GM04504 (cell line): Measurements from ENCODE around the gene BIN2.
A peak's percentile ranks its signal among the peaks of the same experiment; 100 is the strongest.
"Not testable (repeated sequence)": the region's sequence is repeated elsewhere in the genome, so short reads cannot be mapped to it uniquely, and the experiment has no call there.

ENCODE experiments used
- DNase-seq: peaks from one replicate; pipeline ENCODE4 v3.0.0-alpha.2; 2012; ENCODE audit warnings: low read depth

The BIN2 gene

DNA sequence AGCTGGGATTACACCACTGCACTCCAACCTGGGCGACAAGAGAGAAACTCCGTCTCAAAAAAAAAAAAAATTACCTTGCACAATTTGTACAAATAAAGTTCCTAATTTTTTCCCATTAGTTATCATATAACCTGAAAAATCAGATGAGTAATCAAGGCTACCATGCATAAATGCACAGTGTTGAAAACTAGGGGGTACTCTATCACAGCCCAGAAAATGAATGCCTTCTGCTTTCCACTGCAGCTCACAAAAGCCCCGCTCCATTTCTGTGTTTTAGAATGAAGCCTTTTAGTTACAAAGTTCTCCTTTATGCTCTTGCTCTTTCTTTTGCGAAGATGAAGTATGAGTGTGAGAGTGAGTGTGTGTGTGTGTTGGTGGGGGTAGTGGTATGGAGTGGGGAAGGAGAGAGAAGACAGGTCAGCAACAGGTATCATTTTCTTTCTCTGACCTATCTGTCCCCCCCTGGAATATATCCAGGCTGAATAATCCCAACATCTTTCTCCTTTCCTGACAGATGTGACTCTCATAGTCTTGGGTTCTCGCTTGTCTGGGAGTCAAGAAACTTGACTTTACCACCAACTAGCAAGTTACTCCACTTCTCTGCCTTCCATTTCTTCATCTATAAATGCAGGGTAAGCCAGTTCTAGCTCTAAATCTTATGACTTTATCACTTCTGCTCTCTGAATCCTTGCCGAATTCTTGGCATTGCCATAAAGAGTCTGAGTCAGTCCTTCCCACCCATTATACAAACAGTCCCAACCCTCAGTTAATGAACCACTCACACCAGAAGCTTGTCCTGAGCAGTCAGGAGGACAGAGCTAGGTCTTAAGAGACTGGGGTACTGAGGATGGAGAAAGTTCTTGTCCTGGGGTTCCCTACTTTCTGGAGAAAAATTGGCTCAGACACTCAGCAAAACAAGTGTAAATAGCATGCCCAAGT is 16.1 kb downstream of the BIN2 start:
- DNase-seq = peak; percentile 69

DNA sequence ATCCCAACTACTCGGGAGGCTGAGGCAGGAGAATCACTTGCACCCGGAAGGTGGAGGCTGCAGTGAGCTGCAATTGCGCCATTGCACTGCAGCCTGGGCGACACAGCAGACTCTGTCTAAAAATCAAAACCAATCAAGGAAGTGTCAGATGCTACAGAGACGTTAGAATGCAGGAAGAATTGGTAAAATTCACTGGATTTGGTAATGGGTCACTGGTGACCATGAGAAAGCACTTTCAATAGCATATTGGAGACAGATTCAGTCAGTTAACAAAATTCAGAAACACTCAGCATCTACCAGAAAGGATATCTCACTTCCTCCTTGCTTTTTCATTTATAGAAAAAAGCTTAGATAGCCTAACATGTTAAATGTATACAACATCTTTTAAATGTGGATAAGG is 17.5 kb downstream of the BIN2 start:
- DNase-seq = no peak

DNA sequence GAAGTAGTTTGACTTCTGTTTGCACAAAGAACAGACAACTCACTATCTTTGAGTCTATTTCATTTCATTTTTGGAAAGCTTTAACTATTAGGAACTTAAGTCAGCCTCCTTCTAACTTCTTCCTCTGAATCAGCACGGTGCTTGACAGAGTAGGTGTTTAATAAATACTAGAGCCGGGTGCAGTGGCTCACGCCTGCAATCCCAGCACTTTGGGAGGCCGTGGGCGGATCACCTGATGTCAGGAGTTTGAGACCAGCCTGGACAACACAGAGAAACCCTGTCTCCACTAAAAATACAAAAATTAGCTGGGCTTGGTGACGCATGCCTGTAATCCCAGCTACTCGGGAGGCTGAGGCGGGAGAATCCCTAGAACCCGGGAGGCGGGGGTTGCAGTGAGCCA is 23.2 kb downstream of the BIN2 start:
- not testable (repeated sequence) for DNase-seq

DNA sequence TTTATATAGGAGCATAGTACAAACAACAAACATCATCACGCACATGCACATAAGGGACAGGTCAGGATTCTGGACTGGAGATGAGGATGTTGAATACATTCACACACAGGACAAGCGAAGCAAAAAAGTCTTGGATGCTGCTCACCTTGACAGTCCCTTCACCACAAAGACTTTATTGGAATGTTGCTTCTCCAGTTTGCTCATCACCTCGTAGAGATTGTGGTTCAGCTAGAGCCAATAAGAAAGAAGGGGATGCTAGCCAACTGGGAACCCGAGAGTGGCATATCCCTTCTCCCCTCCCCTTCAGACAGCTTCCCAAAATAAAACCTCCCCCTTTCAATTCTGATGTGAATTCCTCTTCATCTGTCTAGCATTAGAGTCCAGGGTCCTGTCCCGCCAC is 28.3 kb downstream of the BIN2 start:
- DNase-seq = no peak

DNA sequence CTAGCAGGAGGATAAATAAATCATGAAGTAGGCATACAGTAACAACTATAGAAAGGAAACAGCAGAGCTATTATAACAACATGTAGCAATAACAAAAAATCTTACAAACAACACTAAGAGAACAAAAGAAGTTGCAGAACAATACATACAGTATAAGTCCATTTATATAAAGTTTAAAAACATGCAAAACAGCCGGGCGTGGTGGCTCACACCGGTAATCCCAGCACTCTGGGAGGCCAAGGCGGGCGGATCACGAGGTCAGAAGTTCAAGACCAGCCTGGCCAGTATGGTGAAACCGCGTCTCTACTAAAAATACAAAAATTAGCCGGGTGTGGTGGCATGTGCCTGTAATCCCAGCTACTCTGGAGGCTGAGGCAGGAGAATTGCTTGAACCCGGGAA is 29.9 kb downstream of the BIN2 start:
- DNase-seq = not testable (repeated sequence)

DNA sequence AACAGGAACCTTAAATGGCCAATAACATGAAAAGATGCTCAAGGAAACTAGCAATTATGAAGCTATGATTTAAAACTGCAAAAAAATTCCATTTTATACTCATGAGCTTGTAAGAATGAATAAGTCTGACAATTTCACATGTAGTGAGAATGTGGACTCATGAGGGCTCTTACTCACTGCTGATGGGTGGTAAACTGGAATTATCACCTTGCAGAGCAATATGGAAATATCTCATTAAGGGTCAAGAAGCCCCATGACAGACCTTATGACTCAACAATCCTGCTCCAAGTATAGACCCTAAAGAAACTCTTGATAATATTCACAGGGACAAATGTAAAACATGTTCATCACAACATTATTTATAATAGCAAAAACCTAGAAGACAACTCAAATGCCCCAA is 30.3 kb downstream of the BIN2 start:
- DNase-seq = no peak

DNA sequence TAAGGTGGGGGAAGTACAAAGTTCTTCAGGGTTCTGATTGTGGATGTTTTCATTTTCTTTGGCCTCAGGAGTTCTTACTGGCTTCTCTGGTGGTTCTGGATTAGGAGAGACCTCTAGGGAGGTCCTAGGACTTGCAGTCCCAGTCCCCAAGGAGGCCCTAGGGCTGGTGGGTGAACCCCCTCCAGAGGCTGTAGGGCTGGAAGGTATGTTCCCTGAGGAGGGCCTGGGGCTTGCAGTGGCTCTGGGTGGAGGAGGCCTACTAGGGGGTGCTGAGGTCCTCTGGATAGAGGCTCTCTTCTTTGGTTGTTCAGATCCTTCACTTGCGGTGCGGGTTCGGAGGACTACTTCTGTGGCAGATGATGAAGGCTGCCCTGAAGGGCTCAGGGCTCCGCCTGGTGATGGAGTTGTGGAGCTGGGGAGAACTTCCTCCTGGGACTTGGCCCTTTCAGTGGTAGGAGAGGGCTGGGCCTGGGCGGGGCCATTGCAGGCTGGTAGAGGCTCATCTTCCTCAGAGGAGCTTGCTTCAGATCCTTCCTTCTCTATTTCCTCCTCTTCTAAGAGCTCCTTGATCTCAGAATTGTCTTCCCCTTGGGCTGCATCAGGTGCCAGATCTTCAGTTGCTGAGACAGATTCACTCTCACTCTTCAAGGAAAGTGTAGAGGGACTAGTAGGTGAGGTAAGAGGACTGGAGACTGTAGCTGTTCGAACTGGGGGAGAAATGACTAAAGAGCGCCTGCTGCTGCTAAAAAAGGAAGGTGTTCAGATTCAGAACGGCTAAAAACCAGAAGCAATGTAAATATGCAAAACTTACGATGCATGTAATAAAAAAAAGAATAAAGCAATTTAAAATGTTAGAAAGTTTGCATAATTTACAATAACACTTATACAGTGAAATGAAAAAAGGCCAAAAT is 32.1 kb downstream of the BIN2 start:
- DNase-seq = not testable (repeated sequence)

DNA sequence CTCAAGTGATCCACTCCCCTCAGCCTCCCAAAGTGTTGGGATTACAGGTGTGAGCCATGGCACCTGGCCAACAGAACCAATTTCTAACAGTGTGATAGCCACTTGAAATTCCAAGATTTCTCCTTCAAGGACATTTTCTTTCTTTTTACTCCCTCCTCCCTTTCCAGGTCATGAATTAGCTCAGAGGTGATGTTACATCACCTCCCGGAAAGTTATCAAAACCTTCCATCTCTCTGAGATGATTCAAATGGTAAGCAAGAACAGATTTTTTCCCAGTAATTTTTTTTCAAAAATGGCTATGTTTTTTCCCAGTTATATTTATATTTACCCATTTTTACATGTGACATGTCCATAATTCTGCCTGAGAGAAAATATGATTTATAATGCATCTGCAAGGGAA is 38.1 kb downstream of the BIN2 start:
- no peak for DNase-seq

DNA sequence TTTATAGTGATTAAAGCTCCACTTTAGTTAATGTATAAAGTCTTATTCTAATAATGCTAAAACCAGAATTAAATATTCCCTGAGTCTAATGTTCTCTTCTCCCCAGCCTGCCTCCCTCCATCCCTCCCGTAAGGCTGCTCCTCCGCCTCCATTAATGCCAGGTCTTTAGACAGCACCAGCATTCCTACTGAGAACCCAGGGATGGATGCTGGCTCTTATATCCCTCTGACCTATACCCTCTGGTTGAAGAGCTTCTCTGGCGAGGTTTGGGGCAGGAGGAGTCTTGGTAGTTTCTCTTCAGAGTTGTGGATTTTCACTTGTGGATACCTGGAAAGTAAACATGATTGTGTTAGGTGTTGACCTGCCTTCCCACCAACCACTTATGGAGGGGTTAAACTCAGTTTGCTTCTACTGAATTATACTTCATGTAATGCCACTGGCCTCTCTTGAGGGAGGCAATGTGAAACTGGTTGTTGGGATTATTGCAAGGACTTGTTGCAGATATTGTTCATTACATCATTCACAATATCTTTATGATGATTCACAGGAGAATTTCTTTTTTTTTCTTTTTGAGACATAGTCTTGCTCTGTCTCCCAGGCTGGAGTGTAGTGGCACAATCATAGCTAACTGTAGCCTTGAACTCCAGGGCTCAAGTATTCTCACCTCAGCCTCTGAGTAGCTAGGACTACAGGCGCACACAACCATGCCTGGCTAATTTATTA is 42.6 kb downstream of the BIN2 start:
- no peak for DNase-seq

DNA sequence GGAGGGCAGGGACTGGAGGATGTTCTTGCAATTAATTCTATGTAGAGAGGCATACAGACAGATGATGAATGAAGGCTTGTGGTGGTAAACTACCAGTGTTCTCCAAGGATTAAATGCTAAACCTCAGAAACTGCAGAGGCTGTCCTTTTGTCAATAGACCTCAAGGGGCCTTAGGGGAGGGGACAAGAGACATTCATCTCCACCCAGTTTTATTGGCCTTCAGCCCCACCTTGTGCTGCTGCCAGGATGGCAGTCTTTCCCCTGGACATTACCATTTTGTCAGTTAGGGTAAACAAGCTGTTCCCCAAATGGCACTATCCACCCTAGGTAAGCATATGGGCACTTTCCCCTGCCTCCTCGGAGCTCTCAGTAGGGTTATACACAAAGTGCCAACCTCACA is 48.9 kb downstream of the BIN2 start:
- DNase-seq = no peak

DNA sequence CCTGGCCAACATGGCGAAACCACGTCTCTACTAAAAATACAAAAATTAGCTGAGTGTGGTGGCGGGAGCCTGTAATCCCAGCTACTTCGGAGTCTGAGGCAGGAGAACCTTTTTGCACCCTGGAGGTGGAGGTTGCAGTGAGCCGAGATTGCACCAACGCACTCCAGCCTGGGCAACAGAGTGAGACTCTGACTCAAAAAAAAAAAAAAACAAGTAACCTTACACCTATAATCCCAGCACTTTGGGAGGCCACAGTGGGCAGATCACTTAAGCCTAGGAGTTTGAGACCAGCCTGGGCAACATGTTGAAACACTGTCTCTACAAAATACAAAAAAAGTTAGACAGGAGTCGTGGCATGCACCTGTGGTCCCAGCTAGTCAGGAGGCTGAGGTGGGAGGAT is 51.2 kb downstream of the BIN2 start:
- not testable (repeated sequence) for DNase-seq

DNA sequence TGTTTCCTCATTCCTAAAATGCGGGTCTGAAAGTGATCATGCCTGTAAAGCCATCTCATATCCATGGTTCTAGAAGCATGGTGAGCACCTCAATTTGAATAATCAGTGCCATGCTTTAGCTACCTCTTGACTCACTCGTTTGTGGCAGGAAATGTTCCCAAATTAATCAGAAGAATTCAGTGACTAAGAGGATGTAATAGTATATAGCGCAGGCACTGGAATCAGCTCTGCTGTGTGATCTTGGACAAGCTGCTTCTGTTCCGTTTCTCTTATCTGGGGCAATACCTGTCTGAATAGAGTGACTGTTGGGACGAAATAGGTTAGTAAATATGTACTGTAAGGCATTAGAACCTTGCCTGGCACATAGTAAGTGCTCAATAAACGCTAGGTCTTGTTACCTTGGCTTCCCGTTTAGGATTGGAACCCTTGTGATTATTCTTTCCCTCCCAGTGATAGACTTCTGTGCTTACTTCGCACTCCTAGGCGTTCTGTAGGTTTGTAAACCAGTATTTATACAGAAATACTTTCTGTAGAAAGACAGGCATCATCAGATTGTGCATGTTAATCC is 52.9 kb downstream of the BIN2 start:
- peak; percentile 46 for DNase-seq

DNA sequence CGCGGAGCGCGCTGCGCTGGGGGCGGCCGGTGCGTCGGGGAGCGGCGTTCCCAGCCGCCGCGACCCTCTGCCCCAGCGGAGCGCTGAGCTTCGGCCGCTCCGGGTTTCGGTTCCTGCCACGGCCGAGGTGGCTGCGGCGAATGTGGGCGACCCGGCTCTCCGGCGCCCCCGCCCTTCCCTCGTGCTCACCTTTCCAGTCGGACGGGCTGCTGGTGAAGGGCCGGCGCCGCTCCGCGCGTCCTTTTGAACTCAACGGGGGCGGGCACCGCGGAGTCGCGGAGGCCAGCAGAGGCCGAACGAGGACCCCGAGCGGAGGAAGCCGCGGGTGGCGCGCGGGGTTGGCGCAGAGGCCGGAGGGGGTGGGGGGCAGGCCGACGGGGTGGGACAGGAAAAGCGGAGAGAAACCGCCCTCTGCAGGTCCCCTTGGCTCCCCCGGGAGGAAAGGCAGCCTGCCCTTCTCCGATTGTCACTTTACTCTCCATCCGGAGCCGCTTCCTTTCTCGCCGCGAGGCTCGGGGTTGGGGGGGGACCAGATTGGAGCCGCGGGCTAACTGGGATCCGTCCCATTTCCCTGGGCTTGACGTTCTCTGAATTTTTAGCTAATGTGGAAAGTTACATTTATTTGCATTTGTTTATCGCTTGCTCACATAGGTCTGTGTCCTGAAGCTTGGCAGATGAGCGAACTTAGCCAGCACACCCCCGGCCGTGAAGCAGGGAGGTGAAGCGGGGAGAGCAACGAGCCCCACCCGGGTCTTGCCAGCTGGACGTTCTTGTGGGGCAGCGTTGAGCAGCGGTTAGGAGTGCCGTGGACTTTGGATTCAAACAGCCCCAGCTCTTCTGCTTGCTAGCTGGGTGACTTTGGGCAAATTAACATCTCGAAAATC is 53.7 kb downstream of the BIN2 start, which contains the start of gene SMAGP:
Gene SMAGP, minus strand, starts transcription at position 349 of the 884 bp plus-strand sequence. CDS start 1,137 bp downstream, outside the sequence.
- no peak for DNase-seq

DNA sequence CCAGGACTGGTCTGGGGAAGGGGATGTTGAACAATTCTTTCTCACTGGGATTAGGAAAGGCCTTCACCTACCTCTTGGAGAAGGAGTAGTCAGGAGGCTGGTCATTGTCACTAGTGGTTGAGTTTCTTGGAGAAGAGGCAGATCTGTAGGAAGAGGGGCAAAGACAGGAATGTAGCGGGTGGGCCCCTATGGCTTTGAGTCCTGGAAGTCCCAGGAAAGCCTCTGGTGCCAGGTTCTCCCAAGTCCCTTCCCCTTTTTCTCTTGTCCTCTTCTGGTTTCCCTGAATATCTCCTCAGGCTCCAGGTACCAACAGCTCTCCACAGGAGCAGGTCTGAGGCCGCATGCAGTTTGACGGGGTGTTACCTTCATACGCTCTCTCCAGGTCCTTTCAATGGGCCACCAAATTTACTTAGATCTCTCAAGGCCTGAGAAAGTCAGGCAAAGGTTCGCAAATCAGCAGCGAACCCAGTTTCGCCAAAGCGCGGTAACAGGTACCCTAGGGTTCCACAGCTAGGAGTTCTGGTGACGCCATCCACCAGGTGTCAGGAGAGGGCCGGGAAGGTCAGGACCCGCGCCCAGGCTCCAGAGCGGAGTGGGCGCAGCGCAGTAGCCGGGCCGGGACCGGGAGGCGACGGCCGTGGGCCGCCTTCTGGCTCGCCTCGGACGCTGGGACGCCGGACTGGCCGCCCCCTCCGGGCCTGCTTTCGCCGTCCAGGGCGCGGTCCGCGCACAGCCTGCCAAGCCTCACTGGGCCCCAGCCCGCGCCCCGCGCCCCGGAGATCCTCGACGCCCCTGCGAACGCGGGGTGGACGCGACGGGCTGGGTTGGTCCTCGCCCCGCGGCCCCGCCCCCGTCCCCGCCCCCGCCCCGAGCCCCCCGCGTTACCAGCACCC is 54.6 kb downstream of the BIN2 start:
- DNase-seq = no peak

DNA sequence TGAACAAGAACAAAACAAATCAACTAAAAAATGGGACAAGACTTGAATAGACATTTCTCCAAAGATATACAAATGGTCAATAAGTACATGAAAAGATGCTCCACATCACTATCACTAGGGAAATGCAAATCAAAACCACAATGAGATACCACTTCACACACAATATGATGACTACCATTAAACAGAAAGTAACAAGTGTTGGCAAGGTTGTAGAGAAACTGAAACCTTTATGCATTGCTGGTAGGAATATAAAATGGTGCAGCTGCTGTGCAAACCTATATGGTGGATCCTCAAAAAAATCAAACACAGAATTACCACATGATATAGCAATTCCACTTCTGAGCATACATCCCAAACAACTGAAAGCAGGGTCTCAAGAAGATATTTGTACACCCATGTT is 59.0 kb downstream of the BIN2 start:
- no peak for DNase-seq

DNA sequence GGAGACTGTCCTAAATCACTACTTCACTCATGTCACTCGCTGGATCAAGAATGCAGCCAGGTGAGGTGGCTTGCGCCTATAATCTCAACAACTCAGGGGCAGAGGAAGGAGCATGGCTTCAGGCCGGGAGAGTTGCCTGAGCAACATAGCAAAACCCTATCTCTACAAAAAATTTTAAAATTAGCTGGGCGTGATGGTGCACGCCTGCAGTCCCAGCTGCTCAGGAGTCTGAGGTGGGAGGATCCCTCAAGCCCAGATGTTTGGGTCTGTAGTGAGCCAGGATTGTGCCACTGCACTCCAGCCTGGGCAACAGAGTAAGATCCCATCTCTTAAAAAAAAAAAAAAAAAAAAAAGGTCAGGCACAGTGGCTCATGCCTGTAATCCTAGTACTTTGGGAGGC is 59.7 kb downstream of the BIN2 start:
- no peak for DNase-seq

DNA sequence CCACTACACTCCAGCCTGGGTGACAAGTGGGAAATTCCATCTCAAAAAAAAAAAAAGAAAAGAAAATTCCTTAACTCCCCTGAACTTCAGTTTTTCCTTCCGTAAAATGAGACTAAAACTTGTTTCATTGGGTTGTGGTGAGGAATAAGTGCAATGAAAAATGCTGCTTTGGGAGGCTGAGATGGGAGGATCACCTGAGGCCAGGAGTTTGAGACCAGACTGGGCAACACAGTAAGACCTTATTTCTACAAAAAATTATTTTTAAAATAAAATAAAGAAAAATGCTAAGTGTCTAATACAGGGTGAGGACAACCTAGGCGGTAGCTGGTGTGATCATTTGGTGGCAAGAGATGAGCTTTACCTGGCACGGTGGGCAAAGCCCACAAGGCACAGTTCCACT is 60.6 kb downstream of the BIN2 start:
- no peak for DNase-seq

DNA sequence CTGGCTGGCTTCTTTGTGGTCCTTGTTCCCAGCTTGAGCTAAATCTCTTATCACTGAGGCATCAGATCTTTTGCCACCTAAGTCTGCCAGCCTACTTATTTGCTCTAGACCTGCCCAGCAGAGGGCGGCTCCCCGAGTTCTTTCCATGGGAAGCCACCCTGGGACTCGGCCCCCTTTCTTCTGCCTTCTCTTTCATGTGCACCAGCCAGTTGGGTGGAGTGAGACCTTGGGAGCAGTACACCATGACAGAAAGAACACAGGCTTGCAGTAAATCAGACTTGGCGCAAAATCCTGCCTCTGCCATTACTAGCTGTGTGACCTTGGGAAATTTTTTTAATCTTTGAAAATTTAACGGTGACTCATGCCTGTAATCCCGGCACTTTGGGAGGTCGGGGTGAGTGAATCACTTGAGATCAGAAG is 61.2 kb downstream of the BIN2 start:
- DNase-seq = no peak

DNA sequence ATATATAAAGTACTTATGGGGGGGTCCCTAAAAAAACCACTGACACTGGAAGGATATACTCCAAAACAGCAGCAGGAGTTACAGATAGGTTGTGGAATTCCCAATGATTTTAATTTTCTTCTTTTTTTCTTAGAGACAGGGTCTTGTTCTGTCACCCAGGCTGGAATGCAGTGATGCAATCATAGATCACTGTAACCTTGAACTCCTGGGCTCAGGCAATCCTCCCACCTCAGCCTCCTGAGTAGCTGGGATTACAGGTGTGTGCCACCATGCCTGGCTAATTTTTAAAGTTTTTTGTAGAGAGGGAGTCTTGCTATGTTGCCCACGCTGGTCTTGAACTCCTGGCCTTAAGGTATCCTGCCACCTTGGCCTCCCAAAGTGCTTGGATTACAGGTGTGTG is 64.4 kb downstream of the BIN2 start:
- not testable (repeated sequence) for DNase-seq

DNA sequence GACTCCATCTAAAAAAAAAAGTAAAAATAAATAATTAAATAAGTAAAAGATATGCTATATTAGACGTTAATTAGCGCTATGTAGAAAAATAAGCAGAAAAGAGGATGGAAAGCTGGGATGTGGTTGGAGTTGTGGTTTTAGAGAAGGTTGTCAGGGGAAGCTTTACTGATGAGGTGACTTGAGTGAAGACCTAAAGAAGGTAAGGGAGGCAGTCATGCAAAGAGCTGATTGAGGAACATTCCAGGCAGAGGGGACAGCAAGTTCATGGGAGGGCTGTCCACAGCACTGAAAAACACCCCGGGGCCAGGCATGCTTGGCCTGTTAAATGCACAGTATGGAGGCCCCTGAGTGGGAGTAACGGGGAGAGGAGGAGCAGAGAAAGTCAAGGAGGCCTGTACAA is 69.4 kb downstream of the BIN2 start:
- DNase-seq = no peak
